Measurements from ENCODE around the gene KLHL29. TPM values are rescaled to one million over a fixed set of nuclear protein-coding genes. Genes with fewer than 3 reads are reported as not detected.

Gene KLHL29
- total and polyA plus RNA-seq, 2 donors (not counting 3 experiments of a cell fraction or from before 2014, with no cell fraction given), result 4.6 to 12.7 TPM

GRCh38 chr2:23597687-23598086, 212.7 kb downstream of the KLHL29 start:
- no peak overlapping the region for H2AFZ ChIP-seq (ENCODE audit: low read depth, low read length)
- FAIRE-seq (no peak), DNase-seq (ENCODE audit: low read depth, low spot score) (no peak)
- ChIA-PET CTCF (no interaction called here), POLR2A (no interaction called here)
- no peaks in the 10 kb centered on the region for H3K36me3 ChIP-seq (ENCODE audit: control insufficient read depth in 2 of 2, extremely low read depth in 1 of 2, insufficient read depth in 2 of 2, low read length in 2 of 2)
- H3K9ac ChIP-seq (replicated peaks; ENCODE audit: extremely low read depth, insufficient read depth, low read length), result no peak overlapping the region
- H3K4me1 ChIP-seq (ENCODE audit: control insufficient read depth, extremely low read depth, insufficient read depth, low read length), result no peaks in the 10 kb centered on the region
- no peak for TF ChIP-seq JUN (IDR thresholded peaks at IDR 0.05; ENCODE audit: borderline replicate concordance, insufficient read depth, insufficient read length, low read depth)
- TF ChIP-seq POLR2A (IDR thresholded peaks at IDR 0.05; ENCODE audit: low read depth, low read length), result no peak
- TF ChIP-seq POLR2AphosphoS5 (IDR thresholded peaks at IDR 0.05; ENCODE audit: insufficient read depth, low read depth, low read length), result no peak
- TF ChIP-seq FOS (IDR thresholded peaks at IDR 0.05; ENCODE audit: borderline replicate concordance, insufficient read depth, low read length), result no peak
- no peak for TF ChIP-seq EZH2 (IDR thresholded peaks at IDR 0.05; ENCODE audit: borderline replicate concordance, low read depth, low read length, severe bottlenecking)
- TF ChIP-seq MYC (IDR thresholded peaks at IDR 0.05; ENCODE audit: low read depth, low read length), result no peak
- no peak for TF ChIP-seq MAX (IDR thresholded peaks at IDR 0.05; ENCODE audit: insufficient read depth, insufficient read length)
- no peak for TF ChIP-seq GATA2 (IDR thresholded peaks at IDR 0.05; ENCODE audit: insufficient read depth, insufficient read length, low read depth, low read length)
- TF ChIP-seq CTCF (IDR thresholded peaks at IDR 0.05; ENCODE audit: extremely low read depth in 1 of 2, insufficient read depth in 1 of 2, low read depth in 1 of 2, low read length in 2 of 2), result no peak
- no peak overlapping the region for H3K27ac ChIP-seq (ENCODE audit: insufficient read depth, low read depth, low read length)
- no peaks in the 10 kb centered on the region for H4K20me1 ChIP-seq (replicated peaks; ENCODE audit: control insufficient read depth, extremely low read depth, insufficient read depth, low read length)
- no peak overlapping the region for H3K4me3 ChIP-seq (replicated peaks in 1 of 3; ENCODE audit: insufficient read depth in 1 of 3, low read depth in 1 of 3, low read length in 3 of 3)
- H3K4me2 ChIP-seq (ENCODE audit: insufficient read depth, low read length), result no peak overlapping the region
- dilution Hi-C loops (cut with MboI; ENCODE audit: extremely low pct_ligation_motif_present, low sequenced_read_pairs), result no loop called here
- BruUV-seq (replicated peaks), result no TSS peak
- H3K27me3 ChIP-seq (ENCODE audit: control insufficient read depth in 2 of 2, insufficient read depth in 2 of 2, low read length in 2 of 2), result no peaks in the 10 kb centered on the region
- intact Hi-C loops (cut with micrococcal nuclease), result no loop called here
- H3K9me3 ChIP-seq (replicated peaks; ENCODE audit: control insufficient read depth, insufficient read depth, low read length), result no peaks in the 10 kb centered on the region
- H3K9me1 ChIP-seq (replicated peaks; ENCODE audit: control insufficient read depth, extremely low read depth, insufficient read depth, low read length), result no peaks in the 10 kb centered on the region
- H3K79me2 ChIP-seq (ENCODE audit: control insufficient read depth, insufficient read depth, low read length), result no peaks in the 10 kb centered on the region

Data from endothelial cell of umbilical vein (primary cell).